ENCODE data around the gene TADA2B.

- TF ChIP-seq, protein P1, sequence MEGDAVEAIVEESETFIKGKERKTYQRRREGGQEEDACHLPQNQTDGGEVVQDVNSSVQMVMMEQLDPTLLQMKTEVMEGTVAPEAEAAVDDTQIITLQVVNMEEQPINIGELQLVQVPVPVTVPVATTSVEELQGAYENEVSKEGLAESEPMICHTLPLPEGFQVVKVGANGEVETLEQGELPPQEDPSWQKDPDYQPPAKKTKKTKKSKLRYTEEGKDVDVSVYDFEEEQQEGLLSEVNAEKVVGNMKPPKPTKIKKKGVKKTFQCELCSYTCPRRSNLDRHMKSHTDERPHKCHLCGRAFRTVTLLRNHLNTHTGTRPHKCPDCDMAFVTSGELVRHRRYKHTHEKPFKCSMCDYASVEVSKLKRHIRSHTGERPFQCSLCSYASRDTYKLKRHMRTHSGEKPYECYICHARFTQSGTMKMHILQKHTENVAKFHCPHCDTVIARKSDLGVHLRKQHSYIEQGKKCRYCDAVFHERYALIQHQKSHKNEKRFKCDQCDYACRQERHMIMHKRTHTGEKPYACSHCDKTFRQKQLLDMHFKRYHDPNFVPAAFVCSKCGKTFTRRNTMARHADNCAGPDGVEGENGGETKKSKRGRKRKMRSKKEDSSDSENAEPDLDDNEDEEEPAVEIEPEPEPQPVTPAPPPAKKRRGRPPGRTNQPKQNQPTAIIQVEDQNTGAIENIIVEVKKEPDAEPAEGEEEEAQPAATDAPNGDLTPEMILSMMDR (IDR thresholded peaks at IDR 0.05) = no peak
- TF ChIP-seq POLR2A (IDR thresholded peaks at IDR 0.05) = no peak
- no peak for TF ChIP-seq EP300 (IDR thresholded peaks at IDR 0.05)
- TF ChIP-seq POLR2AphosphoS5 (IDR thresholded peaks at IDR 0.05) = no peak
These were observed 18.1 kb upstream of the TADA2B start for GRCh38 chr4:7025040-7025602.

All from sigmoid colon (tissue), 4 donors.